GM18873 (cell line): ENCODE measurements around the gene WDPCP.
"Not testable (repeated sequence)": the region's sequence is repeated elsewhere in the genome, so short reads cannot be mapped to it uniquely, and the experiment has no call there.

Experiments used
- ATAC-seq: cut with Tn5 transposase; IDR thresholded peaks from one replicate; pipeline ENCODE4 v1.9.1; 2021; ENCODE audit warnings: mild to moderate bottlenecking, moderate library complexity, moderate number of reproducible peaks; ENCODE audit not compliant: unreplicated experiment, low FRiP score

Gene WDPCP

DNA sequence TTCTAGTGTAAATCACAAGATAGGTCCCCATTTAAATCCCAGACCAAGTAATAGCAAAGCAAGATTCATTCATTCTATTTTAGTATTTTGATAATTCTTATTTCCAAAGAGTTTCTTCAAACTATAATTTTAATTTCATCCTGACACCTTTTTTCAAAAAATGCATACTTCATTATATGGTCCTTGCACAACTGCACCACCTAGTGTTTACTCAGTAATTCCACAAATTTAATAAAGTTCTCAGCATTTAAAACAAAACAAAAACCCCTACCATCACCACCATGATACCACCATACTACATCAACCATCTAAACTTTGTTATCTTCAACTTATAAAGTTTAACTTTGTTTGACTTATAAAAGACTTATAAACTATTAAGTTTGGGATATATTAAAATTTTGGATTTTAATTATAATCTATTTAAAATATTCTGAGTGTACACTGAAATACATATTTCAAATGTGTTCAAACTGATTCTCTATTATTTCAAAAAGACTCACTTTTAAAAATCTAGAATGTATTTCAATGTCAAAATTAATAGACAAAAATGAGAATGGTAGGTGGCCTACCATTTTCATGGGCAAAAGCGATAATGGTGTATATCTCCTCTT is 44.2 kb downstream of the WDPCP start:
- ATAC-seq = no peak

DNA sequence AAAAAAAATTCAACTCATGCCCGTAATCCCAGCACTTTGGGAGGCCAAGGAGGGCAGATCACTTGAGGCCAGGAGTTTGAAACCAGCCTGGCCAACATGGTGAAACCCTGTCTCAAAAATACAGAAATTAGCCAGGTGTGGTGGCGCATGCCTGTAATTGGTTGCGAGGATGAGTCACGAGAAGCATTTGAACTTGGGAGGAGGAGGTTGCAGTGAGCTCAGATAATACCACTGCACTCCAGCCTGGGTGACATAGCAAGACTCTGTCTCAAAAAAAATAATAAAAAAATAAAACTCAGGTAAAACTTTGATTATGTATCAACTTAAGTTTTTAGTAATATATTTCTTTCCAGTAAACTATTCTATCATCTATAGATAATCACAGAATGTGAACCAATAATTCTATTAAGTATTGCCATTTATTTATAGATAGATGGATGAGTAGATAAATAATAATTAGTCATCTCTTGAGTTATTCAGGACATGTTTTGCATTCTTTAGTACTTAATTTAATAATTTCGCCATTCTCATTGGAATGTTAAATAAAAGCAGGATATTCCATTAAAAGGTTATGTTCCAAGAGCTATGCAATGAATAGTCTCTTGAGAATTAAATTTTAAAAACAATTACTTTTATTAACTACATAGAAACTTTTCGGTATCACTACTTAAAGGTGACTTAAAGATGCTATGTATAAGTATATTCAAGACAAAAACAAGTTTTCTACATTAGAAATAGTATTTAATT is 48.7 kb downstream of the WDPCP start:
- no peak for ATAC-seq

DNA sequence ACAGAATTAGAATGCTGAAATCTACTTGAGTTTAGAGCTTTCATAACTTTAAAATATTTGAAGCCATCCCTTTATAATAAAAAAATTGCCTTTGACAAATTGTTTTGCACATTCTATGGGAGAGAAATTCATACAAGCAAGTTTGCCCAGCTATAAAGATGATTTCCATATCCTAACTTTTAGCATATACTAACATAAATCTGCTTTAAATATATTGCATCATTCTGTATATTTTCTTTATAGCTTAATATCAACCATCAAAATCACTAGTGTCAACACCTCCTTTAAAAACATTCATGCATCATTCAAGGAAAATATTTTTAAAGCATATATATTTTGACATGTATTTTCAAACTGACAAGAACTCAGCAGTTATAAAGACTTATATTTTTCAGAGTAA is 49.9 kb downstream of the WDPCP start:
- ATAC-seq = no peak

DNA sequence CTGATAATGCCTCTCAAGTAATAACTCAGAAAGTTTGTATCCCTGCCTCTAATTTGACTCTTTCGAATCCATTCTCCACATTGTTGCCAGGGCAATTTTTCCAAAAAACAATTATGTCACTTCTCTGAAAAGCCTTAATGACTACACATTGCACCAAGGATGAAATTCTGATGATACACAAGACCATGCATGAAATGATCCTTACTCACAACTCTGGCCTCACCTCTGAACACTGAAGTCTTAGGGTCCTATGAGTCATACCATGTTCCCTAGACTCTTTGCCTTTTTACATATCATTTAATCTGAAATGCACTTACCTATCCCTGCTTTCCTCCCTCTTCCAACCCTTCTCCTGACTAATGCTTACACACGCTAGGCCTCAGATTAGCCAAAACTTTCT is 51.0 kb downstream of the WDPCP start:
- no peak for ATAC-seq

DNA sequence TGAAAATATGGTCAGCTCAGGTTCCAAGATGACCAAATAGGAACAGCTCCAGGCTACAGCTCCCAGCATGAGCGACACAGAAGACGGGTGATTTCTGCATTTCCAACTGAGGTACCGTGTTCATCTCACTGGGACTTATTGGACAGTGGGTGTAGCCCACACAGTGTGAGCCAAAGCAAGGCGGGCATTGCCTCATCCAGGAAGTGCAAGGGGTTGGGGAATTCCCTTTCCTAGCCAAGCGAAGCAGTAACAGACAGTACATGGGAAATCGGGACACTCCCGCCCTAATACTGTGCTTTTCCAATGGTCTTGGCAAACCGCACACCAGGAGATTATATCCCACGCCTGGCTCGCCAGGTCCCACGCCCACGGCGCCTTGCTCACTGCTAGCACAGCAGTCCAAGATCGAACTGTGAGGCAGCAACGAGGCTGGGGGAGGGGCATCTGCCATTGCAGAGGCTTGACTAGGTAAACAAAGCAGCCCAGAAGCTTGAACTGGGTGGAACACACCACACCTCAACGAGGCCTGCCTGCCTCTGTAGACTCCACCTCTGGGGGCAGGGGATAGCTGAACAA is 57.5 kb downstream of the WDPCP start:
- ATAC-seq = no peak

DNA sequence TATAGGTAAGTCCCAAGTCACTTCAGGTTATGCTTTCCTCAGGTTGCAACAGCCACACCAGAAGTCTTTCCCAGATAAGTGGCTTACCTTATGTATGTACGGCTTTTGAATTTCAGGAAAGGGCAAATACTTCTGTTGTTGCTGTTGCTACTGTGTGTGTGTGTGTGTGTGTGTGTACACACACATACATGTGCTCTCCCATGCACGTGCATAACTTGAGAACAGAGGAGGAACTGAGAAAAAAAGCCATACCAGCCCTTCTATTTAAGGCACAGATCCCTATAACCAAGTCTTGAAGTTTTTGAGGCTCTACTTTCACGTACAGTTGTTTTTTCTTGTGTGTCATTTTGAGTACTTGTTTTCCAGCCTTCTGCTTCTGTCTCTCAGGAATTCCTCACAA is 62.4 kb downstream of the WDPCP start:
- no peak for ATAC-seq

DNA sequence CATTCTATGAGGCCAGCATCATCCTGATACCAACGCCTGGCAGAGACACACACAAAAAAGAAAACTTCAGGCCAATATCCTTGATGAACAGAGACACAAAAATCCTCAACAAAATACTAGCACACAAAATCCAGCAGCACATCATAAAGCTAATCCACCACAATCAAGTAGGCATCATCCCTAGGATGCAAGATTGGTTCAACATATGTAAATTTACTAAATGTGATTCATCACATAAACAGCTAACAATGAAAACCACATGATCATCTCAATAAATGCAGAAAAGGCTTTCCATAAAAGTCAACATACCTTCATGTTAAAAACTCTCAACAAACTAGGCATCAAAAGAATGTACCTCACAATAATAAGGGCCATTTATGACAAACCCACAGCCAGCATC is 65.3 kb downstream of the WDPCP start:
- ATAC-seq = no peak

DNA sequence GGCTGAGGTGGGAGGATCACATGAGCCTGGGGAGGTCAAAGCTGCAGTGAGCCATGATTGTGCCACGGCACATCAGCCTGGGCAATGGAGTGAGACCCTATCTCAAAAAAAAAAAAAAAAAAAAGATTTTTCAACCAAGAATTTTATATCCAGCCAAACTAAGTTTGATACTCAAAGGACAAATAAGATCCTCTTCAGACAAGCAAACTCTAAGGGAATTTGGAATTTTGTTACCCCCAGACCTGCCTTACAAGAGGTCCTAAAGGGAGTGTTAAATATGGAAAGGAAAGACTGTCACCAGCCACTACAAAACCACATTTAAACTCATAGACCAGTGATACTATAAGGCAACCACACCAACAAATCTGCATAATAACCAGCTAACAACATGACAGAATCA is 67.5 kb downstream of the WDPCP start:
- ATAC-seq = no peak

DNA sequence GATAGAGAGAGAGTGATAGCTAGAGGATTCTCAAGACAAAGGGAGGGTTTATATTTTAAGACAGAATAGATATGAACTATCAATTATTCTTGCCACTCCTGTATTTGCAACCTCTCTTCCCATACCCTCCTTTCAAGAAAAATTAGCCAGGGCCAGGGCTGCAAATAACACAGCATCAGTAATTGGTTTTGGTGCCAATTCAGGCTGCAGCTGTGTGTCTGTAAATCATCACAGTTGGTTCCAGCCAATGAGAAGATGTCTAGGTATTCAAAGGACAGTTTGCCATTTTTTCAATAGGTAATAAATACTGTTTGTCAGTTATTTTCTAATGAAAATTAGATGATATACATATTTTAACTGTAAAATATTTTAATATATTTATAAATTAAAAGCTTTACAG is 73.5 kb downstream of the WDPCP start:
- no peak for ATAC-seq

DNA sequence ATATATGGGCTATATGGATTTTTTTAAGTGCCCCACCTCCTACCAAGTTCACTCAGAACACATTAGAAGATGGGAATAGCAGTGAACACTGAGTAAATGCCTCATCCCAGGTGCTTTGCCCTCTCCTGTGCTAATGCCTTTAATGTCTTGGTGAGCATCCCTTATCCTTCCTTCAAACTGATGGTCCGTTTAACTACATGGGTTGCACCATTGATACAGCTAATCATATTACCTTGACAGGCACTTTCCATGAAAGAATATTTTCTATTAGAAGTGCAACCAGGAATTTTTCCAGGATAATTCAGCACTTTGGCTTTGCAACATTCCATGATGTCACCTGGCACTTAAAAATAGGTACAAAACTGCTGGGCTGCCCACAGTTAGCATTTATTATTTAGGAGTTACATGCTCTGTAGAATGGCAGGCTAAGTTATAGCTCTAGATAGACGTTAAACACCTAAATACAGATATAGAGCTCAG is 74.0 kb downstream of the WDPCP start:
- ATAC-seq = no peak

DNA sequence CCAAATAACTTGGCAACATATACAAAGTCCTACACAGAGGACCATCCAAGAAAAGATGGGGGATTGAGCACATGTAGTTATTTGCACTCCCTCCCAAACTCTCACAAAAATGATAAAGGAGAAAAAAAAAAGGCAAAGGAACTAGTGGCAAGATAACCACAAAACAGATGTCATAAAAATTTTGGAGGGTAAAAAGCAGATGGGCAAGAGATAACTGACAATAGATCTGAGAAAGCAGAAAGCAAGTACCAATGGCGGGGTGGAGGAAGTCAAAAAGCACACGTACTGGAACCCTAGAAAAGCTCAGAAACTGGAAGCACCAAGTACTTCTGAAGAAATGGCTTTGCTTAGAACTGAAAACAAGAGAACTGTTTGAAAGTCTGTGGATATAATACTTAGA is 82.0 kb downstream of the WDPCP start:
- ATAC-seq = no peak

DNA sequence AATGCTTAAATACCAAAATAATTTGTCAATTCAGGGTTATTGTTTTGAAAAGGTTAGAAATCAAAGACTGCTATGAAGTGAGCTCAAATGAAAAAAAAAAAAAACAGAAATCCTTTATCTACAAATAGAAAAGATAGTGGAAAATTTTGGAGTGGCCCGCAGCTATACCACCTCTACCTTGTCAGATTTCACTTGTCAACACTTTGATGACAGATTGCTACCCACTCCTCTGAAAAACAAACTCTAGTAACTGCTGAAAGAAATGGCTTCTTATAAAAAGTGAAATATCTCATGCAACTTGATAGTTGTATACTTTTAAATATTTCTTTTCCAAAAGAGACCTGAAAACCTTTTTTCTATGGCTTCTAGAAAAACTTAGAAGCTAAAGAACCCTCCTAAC is 84.5 kb downstream of the WDPCP start:
- no peak for ATAC-seq

DNA sequence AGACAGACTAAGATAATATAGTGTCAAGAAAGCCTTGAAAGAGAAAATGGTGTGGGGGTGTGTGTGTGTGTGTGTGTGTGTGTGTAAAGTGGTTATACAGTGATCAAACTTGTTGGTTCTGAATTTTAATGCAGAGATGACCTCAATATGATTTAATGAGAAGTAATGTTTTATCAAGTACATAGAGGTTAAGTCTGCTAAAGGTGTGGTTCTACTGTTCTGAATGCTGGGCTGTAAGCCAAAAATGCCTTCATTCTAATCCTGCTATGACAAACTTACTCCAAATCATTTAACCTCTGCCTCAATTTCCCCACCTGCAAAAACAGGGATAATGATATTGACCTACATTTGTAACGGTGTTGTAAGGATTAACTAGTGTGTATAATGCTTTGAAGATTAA is 87.9 kb downstream of the WDPCP start:
- ATAC-seq = no peak

DNA sequence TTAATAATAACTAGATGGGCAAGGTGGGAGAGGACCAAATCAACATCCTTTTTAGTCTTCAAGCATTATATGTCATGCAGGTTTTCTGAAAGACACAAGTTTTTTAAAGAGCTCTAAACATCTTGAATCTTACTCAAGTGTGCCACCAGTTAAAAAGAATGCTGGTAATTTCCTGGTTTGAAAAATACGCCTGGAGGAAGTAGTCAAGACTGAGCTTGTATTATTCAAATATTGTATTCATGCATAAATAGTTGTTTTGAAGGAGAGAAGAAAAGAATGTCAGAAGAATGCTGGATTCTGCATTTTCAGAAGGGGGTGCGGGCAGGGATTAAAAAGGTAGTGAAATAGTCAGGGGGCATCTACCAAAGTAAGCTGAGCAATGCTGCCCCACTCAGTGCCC is 90.7 kb downstream of the WDPCP start:
- no peak for ATAC-seq

DNA sequence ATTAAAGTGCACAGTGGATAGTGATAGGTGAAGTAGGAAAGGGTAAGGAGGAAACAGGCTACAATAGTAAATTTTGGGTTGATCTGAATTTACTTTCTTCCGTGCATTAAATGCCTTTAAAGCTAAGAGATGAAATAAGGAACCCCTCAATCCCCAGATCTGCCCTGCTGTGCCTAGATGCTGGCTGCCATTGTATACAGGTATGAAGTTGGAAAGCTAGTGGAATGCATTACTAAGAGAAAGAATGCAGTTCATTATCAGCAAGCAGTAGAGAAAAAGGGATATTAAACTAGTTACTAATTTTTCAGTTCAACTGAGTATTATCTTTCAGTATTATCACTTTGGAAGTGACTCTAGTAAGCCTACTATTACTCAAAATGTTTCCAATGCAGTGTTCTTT is 93.3 kb downstream of the WDPCP start:
- ATAC-seq = no peak

DNA sequence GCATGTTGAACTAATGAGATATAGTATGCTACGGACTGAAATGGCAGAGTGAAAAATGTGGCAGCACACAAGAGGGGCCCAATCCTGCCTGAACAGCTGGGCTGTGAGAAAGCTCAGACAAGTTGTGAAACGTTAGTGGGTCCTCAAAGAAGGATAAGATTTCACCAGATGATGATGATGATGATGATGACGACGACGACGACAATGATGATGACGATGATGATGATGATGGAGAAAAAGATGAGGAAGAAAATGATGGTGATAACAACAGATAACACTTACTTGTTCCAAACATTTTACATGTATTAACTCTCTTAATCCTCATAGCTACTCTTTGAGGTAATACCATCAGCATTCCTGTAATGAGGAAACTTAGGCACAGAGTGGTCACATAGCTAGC is 94.2 kb downstream of the WDPCP start:
- ATAC-seq = no peak

DNA sequence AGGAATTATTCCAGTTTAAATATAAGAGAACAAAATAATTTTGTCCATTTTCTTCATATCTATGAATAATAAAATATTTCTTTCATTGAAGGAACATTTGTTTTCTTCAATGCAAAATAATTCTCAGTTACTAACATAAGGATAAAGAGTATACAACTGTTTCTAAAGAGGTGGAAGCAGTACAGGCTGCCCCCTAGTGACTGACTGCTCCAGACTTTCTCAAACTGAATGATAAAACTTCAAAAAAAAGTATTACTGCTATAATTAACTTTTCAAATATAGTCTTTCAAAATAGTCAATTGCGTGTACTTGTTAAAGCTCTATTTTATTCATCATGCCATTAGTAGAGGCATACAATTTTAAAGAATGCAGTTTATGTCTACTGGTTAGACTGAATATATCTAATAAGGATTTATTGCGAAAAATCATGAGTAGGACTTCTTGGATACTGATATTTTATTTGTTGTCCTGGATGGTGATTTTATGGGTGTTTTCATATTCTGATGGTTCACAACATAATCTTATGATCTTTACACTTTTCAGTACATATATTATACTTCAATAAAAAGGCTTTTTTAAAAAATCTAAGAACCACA is 100.1 kb downstream of the WDPCP start:
- ATAC-seq = no peak

DNA sequence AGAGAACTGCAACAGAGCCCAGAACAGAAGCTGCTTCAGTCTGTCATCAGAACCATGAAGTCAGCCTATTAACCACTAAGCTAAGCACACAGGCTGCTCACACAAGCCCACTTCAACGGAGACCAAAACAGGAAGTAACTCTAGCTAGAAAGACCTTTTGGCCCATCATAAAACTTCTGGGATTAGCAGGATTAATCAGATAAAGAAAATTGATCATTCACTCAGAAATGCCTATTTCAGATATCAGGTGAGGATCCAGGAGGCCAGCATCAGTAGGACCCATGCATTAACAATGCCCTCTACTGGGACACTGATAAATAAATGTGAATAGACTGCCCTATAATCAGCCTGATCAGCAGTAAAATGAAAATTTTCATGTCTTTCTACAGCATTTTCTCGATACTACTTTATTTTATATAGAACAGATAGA is 101.4 kb downstream of the WDPCP start:
- ATAC-seq = no peak

DNA sequence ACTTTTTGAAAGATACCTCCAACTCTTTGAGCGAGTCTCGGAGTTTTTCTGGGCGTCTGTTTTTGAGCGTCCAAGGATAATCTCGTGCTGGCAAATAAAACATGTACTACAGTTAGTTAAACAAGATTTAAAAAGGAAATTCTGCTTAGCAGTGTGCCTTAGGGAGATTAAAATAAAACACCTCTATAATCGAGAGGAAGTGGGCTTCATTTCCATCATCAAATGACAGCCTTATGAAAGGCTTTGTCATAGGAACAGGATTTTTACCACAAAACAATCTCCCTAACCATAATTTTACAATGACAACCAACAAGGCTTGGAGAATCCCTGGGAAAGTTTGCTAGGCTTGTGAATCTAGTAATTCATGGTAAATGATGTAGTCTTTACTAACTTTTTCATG is 103.4 kb downstream of the WDPCP start:
- ATAC-seq = no peak

DNA sequence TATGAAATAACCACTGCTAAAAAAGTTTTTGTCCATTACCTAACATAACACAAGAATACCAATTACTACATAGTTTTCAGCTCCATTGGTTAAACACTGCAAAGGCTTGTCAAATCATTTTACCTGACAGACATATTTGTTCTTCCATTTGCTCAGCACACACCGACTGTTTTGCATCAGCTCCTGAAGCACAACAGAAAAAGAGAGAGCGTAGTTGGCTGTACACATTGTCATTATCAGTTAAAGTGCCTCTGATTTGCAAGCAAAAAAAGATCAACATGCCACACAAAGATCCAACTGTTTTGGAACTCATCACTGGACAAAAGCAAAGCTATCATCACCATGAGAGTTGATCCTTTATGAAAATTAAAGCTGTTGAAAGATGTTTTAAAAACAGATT is 103.8 kb downstream of the WDPCP start:
- no peak for ATAC-seq

DNA sequence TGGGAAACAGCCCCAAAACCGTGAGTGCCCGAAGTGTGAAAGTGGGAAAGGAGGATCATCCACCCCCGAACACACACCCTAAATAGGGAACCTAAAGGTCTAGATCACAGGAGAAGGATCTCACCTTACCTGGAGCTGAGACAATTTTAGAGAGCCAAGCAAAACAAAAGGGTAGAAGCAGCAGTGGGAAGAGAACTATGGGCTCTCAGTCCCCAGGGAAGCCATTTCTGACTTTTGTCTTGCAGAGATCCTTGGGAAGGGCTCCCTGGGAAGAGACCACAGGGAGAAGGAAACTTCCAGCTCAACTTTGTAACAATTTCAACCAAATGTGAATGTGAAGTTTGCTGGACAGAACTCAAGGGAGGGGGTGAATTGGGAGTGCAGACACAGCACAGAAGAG is 110.6 kb downstream of the WDPCP start:
- no peak for ATAC-seq

DNA sequence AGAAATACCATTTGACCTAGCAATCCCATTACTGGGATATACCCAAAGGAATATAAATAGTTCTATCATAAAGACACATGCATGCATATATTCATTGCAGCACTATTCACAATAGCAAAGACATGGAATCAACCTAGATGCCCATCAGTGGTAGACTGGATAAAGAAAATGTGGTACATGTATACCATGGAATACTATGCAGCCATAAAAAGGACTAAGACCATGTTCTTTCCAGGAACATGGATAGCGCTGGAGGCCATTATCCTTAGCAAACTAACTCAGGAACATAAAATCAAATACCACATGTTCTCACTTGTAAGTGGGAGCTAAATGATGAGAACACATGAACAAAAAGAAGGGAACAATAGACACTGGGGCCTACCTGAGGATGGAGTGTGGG is 119.0 kb downstream of the WDPCP start:
- not testable (repeated sequence) for ATAC-seq
